K562 (cell line): ENCODE results near the gene SIT1. TPM values are rescaled to one million over a fixed set of nuclear protein-coding genes. Genes with fewer than 3 reads are reported as not detected.

Experiments used
- ATAC-seq: fragments of 200-7000 bp; cut with Tn5 transposase; 3 replicates; pipeline ENCODE4 v1.9.1; 2020; ENCODE audit warnings: moderate library complexity
- BruUV-seq: library from RNA; stranded (reverse); fragments of 400-500 nt; replicated peaks from 2 replicates; lab custom pipeline; 2021; lab: Mats Ljungman, UMichigan
- CTCF ChIA-PET: fragments of 300-600 bp; formaldehyde crosslinking; extraction: SDS; loops from one replicate; lab custom pipeline; 2021; ENCODE audit warnings: low intra/inter-chr PET ratio; lab: Yijun Ruan, JAX
- POLR2A ChIA-PET: fragments of 300-600, 350-650 bp; sonication (Branson Sonifier 250); formaldehyde crosslinking; extraction: SDS; loops from one replicate; lab custom pipeline; 2021; ENCODE audit warnings: antibody characterized with exemption, inconsistent platforms; lab: Yijun Ruan, JAX
- DNase-seq, 4 experiments: peaks; one replicate each; pipeline versions ENCODE4 v3.0.0 to v3.0.0-alpha.2; 2011 to 2018; ENCODE audit warnings: low spot score in 3 of 4, mixed read lengths in 3 of 4; ENCODE audit errors: extremely low read depth in 1 of 4
- FAIRE-seq: peaks from 2 replicates; lab custom pipeline; 2011; peaks lifted over from hg19 to GRCh38; lab: Jason Lieb, UNC
- H2AFZ ChIP-seq: 2 replicates; pipeline ENCODE4 v1.6.0; 2011; ENCODE audit warnings: low read depth, low read length, control low read depth, inconsistent platforms
- H3K27ac ChIP-seq: fragments of 200-600 bp; 3 replicates; pipeline ENCODE4 v1.8.0; 2011; ENCODE audit warnings: low read depth, mild to moderate bottlenecking, control low read depth, inconsistent platforms, low read length, moderate library complexity, mixed read lengths; ENCODE audit errors: extremely low read depth
- H3K27me3 ChIP-seq, 2 experiments: fragments of 300-600 bp in 1 of 2; 2 replicates in 1 of 2; 3 replicates in 1 of 2; pipeline versions ENCODE4 v1.6.0 to v1.8.0; 2011; ENCODE audit warnings: inconsistent platforms in 2 of 2, low read length in 2 of 2, mild to moderate bottlenecking in 1 of 2, mixed read lengths in 1 of 2, moderate library complexity in 1 of 2; ENCODE audit not compliant: control insufficient read depth in 2 of 2, insufficient read depth in 2 of 2
- H3K36me3 ChIP-seq: fragments of 300-600 bp; 3 replicates; pipeline ENCODE4 v1.8.0; 2011; ENCODE audit warnings: mild to moderate bottlenecking, low read length, inconsistent platforms; ENCODE audit not compliant: control insufficient read depth, insufficient read depth
- H3K4me1 ChIP-seq, 2 experiments: fragments of 200-600 bp in 1 of 2; replicated peaks in 1 of 2; 2 replicates in 1 of 2; 3 replicates in 1 of 2; pipeline versions ENCODE4 v1.5.1 to v1.8.0; 2011; ENCODE audit warnings: inconsistent platforms in 2 of 2, low read length in 2 of 2, mild to moderate bottlenecking in 1 of 2, mixed read lengths in 1 of 2, moderate library complexity in 1 of 2; ENCODE audit not compliant: control insufficient read depth in 2 of 2, insufficient read depth in 2 of 2
- H3K4me2 ChIP-seq: 2 replicates; pipeline ENCODE4 v1.6.1; 2011; ENCODE audit warnings: low read length, control low read depth, inconsistent platforms, mixed read lengths; ENCODE audit not compliant: insufficient read depth
- H3K4me3 ChIP-seq: fragments of 200-600 bp; sonication (generic), shearing (Covaris generic); 2 replicates; pipeline ENCODE4 v1.5.1; 2016; ENCODE audit warnings: control low read depth, inconsistent platforms
- H3K79me2 ChIP-seq: fragments of 200-600 bp; 3 replicates; pipeline ENCODE4 v1.8.0; 2011; ENCODE audit warnings: low read length, inconsistent platforms; ENCODE audit not compliant: control insufficient read depth, insufficient read depth
- H3K9ac ChIP-seq, 2 experiments: 2 replicates each; pipeline versions ENCODE4 v1.6.0 to v1.6.1; 2011; ENCODE audit warnings: low read depth in 2 of 2, low read length in 2 of 2, control low read depth in 1 of 2, inconsistent platforms in 1 of 2, mild to moderate bottlenecking in 1 of 2, mixed read lengths in 1 of 2; ENCODE audit not compliant: insufficient read depth in 1 of 2
- H3K9me1 ChIP-seq: one replicate; pipeline ENCODE4 v1.6.0; 2011; ENCODE audit warnings: inconsistent platforms, mild to moderate bottlenecking, low read length, moderate library complexity; ENCODE audit not compliant: control insufficient read depth, insufficient read depth
- H3K9me3 ChIP-seq: replicated peaks from 2 replicates; pipeline ENCODE4 v1.5.1; 2011; ENCODE audit warnings: low read depth, low read length, inconsistent platforms; ENCODE audit not compliant: control insufficient read depth, insufficient read depth
- H4K20me1 ChIP-seq: replicated peaks from 2 replicates; pipeline ENCODE4 v1.6.1; 2011; ENCODE audit warnings: low read length, inconsistent platforms, mixed read lengths; ENCODE audit not compliant: control insufficient read depth, insufficient read depth
- DPF2 ChIP-seq: fragments of 450-650 bp; IDR thresholded peaks from 2 replicates; pipeline ENCODE4 v1.6.1; 2016
- ETS2 ChIP-seq: IDR thresholded peaks from 2 replicates; pipeline ENCODE4 v1.6.1; 2016; ENCODE audit warnings: borderline replicate concordance, missing genetic modification characterization, mild to moderate bottlenecking, moderate library complexity, missing compliant biosample characterization; ENCODE audit not compliant: poor library complexity, severe bottlenecking
- GABPA ChIP-seq: fragments of 200-800 bp; sonication (Bioruptor generic); conservative IDR thresholded peaks from 2 replicates; pipeline ENCODE4 v1.6.1; 2016; ENCODE audit warnings: low read depth, missing genetic modification characterization, missing compliant biosample characterization
- KDM4B ChIP-seq, 2 experiments: fragments of 450-650 bp in 1 of 2; sonication (generic) in 1 of 2; IDR thresholded peaks; 2 replicates each; pipeline ENCODE4 v1.6.1; 2016 to 2017; ENCODE audit warnings: borderline replicate concordance in 2 of 2, antibody characterized with exemption in 1 of 2, low read depth in 1 of 2, mild to moderate bottlenecking in 1 of 2
- L3MBTL2 ChIP-seq: fragments of 450-650 bp; IDR thresholded peaks from 2 replicates; pipeline ENCODE4 v1.6.1; 2016; ENCODE audit warnings: mild to moderate bottlenecking, moderate library complexity
- NFXL1 ChIP-seq: fragments of 450-650 bp; formaldehyde crosslinking; IDR thresholded peaks from 2 replicates; pipeline ENCODE4 v1.4.0; 2021; ENCODE audit warnings: mild to moderate bottlenecking
- NR2C1 ChIP-seq, 2 experiments: fragments of 450-650 bp; IDR thresholded peaks; 2 replicates each; pipeline ENCODE4 v1.6.1; 2017; ENCODE audit warnings: mild to moderate bottlenecking in 2 of 2, antibody characterized with exemption in 1 of 2, inconsistent platforms in 1 of 2, missing compliant biosample characterization in 1 of 2, missing genetic modification characterization in 1 of 2
- PCBP1 ChIP-seq: fragments of 200-400 bp; formaldehyde crosslinking; IDR thresholded peaks from 2 replicates; pipeline ENCODE4 v1.6.1; 2018; ENCODE audit warnings: mild to moderate bottlenecking, low read depth, low read length; ENCODE audit not compliant: poor library complexity, severe bottlenecking
- WGBS: fragments of 100-300 bp; shearing (Covaris generic); methylation state at CpG from one replicate; pipeline ENCODE4 v1.1.6; 2016; ENCODE audit warnings: low coverage, mixed read lengths; ENCODE audit not compliant: insufficient coverage; ENCODE audit errors: missing lambda C conversion rate; 5-methylcytosine and 5-hydroxymethylcytosine counted together
- in situ Hi-C: fragments of 300-500 bp; cut with MboI; formaldehyde crosslinking; loops from 4 replicates; pipeline ENCODE4 v1.15.0; 2018; ENCODE audit warnings: inconsistent platforms, mixed read lengths
- intact Hi-C: fragments of 100-400 bp; cut with micrococcal nuclease; formaldehyde crosslinking; loops from 2 replicates; pipeline ENCODE4 v1.14.2; 2022
- polyA plus RNA-seq, 8 experiments: library from polyadenylated mRNA; depleted of rRNA in 4 of 8; stranded (reverse) in 5 of 8; unstranded in 3 of 8; fragments of >200 nt; fragmentation: Nextera tagmentation in 2 of 8; fragmentation: Illumina TruSeq in 1 of 8; extraction: Ambion mirVana in 2 of 8; extraction: Trizol in 1 of 8; gene quantifications; 2 replicates each; pipeline versions ENCODE4 v1.2.1 to v1.2.3, GENCODE V29; 2011 to 2014; ENCODE audit warnings: inconsistent platforms in 1 of 8, missing spikeins in 1 of 8
- total RNA-seq, 7 experiments: library from RNA; depleted of rRNA in 6 of 7; stranded (reverse); fragments of >200 nt in 6 of 7; fragmentation: Illumina TruSeq in 2 of 7; extraction: Trizol in 2 of 7; gene quantifications; 2 replicates each; pipeline versions ENCODE4 v1.2.1 to v1.2.3, GENCODE V29; 2011 to 2021; ENCODE audit warnings: low replicate concordance in 1 of 7
- TF ChIP-seq, protein P1 (sequence below): sonication (generic); formaldehyde crosslinking; IDR thresholded peaks from 2 replicates; pipeline ENCODE4 v1.8.0; 2022; ENCODE audit warnings: mild to moderate bottlenecking, missing genetic modification reagents

Gene SIT1
- total and polyA plus RNA-seq, 9 of the 15 experiments (the other 6 are each of a cell fraction or from before 2014, with no cell fraction given), result not detected

GRCh38 chr9:35615981-35616680 is 34.6 kb downstream of the SIT1 start:
- H4K20me1 ChIP-seq, result no peaks in the 10 kb centered on the region
- no peak for ATAC-seq
- no peak overlapping the region for H3K27ac ChIP-seq
- 0 out of 2 replicates have a peak overlapping the region, but pooled peaks have one; percentile 17 for H2AFZ ChIP-seq
- H3K4me2 ChIP-seq, result no peak overlapping the region
- no peak for TF ChIP-seq DPF2
- no peak for TF ChIP-seq PCBP1
- no peak for TF ChIP-seq NFXL1 (CRISPR knock-in tag)
- no peak for TF ChIP-seq GABPA (tag)
- TF ChIP-seq, protein P1, sequence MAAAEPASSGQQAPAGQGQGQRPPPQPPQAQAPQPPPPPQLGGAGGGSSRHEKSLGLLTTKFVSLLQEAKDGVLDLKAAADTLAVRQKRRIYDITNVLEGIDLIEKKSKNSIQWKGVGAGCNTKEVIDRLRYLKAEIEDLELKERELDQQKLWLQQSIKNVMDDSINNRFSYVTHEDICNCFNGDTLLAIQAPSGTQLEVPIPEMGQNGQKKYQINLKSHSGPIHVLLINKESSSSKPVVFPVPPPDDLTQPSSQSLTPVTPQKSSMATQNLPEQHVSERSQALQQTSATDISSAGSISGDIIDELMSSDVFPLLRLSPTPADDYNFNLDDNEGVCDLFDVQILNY (CRISPR knock-in tag), result no peak
- no peak for TF ChIP-seq NR2C1 (IDR thresholded peaks at IDR 0.05)
- TF ChIP-seq NR2C1 (tag; IDR thresholded peaks at IDR 0.05), result no peak
- TF ChIP-seq ETS2 (tag), result no peak
- no peak for TF ChIP-seq KDM4B (IDR thresholded peaks at IDR 0.05; ENCODE audit: borderline replicate concordance in 2 of 2, low read depth in 1 of 2)
- no peak for TF ChIP-seq L3MBTL2
- POLR2A ChIA-PET, result interaction anchor here (0.6 to 1.0 kb wide), 4 partner anchors 10 to 110 kb away, joined by 3 read pairs; no protein-coding TSS in a partner anchor
- no peaks in the 10 kb centered on the region for H3K9me1 ChIP-seq
- peaks cover 5 to 24% of the 10 kb centered on the region in 2 experiments; a peak in 3 of 5 replicates for H3K4me1 ChIP-seq
- peak overlapping the region in 1 of 2 experiments; percentile 68; a peak in 2 of 4 replicates for H3K9ac ChIP-seq
- WGBS, result 22% methylated on average over 14 of the region's 17 CpGs
- peaks cover 3 to 27% of the 10 kb centered on the region in 2 experiments; a peak in 3 of 5 replicates for H3K27me3 ChIP-seq
- in situ Hi-C loops, result no loop called here
- no peaks in the 10 kb centered on the region for H3K9me3 ChIP-seq
- intact Hi-C loops, result no loop called here
- no peak for DNase-seq
- no peaks in the 10 kb centered on the region for H3K36me3 ChIP-seq
- no peaks in the 10 kb centered on the region for H3K79me2 ChIP-seq
- CTCF ChIA-PET, result no interaction called here
- no peak for FAIRE-seq
- no peak overlapping the region for H3K4me3 ChIP-seq
- BruUV-seq, result no TSS peak
